HPDE6-E6E7 (cell line): ENCODE data around the gene MAP1B.
A peak's percentile ranks its signal among the peaks of the same experiment; 100 is the strongest.

Experiments
- DNase-seq: peaks from one replicate; pipeline ENCODE4 v3.0.0; 2011; ENCODE audit warnings: missing footprints; ENCODE audit errors: extremely low spot score

MAP1B gene

GRCh38 chr5:72224946-72225463 is 117.7 kb downstream of the MAP1B start:
- no peak for DNase-seq

- DNase-seq: no peak
Observed at GRCh38 chr5:72225741-72226140, 118.5 kb downstream of the MAP1B start.

DNA sequence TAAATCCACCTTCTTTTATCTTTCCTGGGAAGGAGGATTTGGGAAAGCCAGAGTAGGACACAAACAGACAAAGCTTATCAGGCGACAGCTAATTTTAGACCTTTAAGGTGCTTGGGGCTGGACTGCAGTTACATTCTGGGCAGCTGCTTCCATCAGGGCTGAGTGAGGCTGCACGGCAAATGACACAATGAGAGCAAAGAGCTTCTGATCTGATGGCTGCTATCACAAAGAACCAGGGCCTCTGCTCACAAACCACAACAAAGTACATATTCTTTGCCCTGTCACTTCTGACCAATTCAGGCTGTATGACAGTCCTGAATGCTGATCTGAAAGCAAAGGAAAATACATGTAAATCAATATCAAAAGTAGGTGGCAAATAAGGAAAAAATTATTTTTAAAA is 119.7 kb downstream of the MAP1B start:
- DNase-seq: no peak

DNA sequence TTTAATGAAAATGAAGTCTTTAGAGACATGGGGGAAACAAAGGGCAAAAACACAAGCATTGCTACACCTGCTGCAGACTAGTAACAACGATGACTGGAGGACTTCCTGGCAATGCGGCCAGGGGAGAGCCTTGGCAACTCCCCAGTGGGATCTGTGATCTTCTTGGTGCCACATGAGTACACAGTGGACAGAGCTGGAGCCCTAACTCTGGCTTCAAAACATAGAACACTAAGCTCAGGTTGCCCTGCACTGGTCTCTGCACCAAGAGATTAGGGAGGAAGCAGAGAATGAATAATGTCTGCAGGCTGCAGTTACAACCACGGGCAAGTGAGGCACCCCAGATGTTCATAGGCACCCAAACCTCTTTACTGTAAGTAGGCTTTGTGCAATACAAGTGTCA is 121.7 kb downstream of the MAP1B start:
- no peak for DNase-seq

GRCh38 chr5:72231991-72232703 is 124.9 kb downstream of the MAP1B start:
- DNase-seq: no peak

DNA sequence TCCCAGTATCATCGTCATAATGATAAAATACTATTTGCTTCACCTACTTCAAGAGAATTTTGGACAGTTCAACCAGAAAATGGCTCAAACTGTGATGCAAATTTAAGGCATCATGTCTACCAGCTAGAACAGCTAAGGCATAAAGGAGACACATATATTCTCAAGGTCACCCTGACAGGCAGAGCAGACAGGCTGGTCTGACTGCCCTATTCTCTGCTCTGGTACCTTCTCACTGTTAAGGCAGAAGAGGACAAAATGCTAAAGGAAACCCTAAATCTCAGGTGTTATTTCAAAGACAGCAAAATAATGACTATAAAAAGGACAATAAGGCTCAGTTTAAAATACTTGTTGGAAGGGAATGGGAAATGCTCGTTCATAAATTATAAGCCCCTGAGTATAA is 125.6 kb downstream of the MAP1B start:
- no peak for DNase-seq

GRCh38 chr5:72233835-72234234 is 126.6 kb downstream of the MAP1B start:
- DNase-seq: no peak

DNA sequence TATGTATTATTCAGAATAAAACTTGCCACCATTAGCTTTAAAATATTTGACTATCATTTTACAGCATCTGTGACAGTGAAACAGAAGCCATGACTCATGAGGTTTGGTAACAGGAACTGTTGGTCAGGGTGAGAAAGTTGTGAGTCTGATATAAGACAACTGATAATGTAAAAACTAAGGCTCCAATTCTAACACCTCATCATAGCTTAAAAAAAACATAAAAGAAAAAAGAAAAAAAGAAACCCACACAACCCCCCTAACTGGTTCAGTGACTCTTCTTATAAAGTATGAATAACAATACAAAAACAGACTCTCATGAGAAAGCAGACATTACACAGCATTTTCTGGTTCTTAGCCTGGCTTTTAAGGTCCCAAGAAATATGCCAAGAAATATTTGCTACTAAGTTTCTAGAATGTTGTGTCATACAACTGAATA is 127.0 kb downstream of the MAP1B start:
- peak; percentile 65 for DNase-seq

DNA sequence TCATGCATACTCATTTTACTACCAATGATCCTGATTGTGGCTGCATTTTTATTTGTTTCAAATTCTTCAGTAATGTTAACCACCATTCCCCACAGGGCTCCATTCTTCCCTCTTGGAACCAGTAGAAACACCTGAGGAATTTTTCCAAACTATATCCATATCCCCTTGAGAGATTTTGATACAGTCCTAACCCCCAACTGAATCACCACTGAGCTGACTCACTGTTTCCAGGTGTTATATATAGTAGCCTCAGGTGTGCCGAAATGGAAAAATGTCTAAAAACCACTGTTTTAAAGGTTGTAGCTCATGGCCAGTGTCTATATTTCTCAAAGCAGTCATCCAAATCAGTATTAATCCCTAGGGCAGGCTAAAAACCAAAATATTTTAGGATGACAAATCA is 127.6 kb downstream of the MAP1B start:
- no peak for DNase-seq

DNA sequence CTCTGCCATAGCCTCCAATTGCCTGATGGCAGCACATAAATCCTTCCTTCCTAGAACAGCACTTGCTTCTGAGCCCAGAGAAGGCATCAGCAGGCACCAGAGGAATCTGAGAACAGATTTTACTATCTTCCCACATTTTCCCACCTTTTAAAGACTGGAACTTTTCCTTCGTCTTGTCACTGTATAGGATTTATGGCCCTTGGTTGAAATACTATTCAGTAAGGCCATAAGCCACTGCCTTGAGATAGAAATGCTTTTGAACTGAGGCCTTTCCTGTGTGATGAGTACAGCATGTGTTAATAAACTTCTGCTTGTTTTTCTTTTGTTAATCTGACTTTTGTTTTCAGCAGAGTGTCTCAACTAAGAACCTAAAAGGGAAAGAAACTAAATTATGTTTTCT is 128.4 kb downstream of the MAP1B start:
- DNase-seq: no peak

- DNase-seq: no peak
Observed at GRCh38 chr5:72237415-72237814, 130.1 kb downstream of the MAP1B start.

DNA sequence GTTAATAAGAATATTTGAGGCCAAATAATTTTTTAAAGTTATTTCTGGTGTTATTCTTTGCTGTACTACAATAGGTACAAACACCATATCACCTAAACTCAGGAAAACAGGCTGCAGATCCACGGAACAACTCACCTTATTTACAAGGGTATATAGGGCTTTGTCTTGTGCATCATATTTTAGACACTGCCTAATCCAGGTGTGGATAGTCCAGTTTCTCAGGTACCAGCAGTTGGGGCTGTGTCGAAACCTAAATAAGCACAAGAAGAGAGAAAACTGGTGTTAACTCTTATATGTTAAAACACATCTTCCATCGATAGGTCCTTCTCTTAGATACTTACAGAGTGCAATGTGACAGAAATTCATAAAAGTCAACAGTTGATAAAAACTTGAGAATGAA is 130.6 kb downstream of the MAP1B start:
- no peak for DNase-seq

DNA sequence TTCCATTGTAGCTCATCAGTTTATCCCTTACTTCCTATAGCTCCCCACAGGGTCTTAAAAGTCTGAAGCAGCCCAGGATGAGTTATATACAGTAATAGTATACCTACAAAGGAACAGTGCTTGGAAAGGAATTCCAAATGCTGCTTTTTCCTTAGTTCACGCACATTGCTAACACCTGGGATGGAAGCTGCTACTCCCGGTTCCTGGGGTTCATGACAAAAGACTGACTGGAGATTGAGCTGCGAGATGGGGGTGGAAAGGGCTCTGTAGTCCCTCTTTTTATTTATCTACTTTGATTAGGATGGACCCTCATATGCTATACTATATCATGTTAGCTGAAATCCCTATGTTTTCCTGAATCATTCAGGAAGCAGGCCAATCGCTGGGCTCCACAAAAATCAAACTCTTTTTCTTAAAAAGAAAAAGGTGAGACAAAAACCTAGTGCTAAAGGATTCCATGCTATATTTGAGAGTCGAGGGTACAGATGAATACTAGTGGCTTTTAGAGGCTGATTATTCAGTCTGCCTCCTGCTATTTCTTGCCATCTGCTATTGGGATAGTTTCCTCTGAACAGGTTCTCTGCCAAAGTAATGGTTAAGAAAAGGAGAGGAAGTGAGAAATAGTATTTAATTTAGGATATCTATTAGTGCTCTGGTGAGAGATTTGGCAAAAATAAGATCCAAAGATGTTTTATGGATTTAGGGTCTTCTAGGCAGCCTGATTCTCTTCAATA is 131.6 kb downstream of the MAP1B start:
- no peak for DNase-seq

- no peak for DNase-seq
Observed at GRCh38 chr5:72241346-72242003, 134.2 kb downstream of the MAP1B start.

DNA sequence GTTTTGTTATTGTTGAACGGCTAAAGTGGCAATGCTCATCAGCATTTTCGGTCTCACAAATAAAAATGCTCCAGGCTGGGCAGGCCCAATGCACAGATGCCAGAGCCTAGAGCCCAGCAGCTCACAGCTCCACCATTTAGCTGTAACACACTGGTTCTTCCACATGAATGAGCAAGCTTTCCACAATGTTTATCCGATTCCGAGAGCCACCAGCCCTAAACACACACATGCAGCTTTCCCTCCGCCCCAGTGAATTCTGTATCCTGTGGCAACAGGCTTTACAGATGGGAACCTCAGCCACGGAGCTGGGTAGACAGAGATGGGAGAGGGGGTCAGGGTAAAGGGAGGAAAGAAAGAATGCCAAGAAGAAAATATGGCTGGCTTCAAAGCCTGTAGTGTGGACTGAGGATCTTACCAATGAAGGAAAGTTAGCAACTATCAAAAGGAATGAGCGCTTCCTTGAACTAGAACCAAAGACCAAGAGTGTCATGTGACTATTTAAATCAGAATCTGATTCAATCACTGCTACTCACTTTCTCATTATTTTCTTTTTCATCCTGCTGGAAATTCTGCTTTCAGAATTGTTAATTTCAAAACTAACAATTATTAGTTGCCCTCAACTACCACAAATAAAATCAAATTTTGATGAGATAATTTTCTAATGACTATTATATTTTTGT is 135.7 kb downstream of the MAP1B start:
- no peak for DNase-seq

- no peak for DNase-seq
Observed at GRCh38 chr5:72243706-72244105, 136.4 kb downstream of the MAP1B start.

GRCh38 chr5:72244862-72245371 is 137.6 kb downstream of the MAP1B start:
- DNase-seq: peak; percentile 17

- DNase-seq: no peak
Observed at GRCh38 chr5:72245546-72245945, 138.3 kb downstream of the MAP1B start.

GRCh38 chr5:72245951-72246532 is 138.8 kb downstream of the MAP1B start:
- no peak for DNase-seq

- no peak for DNase-seq
Observed at GRCh38 chr5:72246954-72247442, 139.7 kb downstream of the MAP1B start.

DNA sequence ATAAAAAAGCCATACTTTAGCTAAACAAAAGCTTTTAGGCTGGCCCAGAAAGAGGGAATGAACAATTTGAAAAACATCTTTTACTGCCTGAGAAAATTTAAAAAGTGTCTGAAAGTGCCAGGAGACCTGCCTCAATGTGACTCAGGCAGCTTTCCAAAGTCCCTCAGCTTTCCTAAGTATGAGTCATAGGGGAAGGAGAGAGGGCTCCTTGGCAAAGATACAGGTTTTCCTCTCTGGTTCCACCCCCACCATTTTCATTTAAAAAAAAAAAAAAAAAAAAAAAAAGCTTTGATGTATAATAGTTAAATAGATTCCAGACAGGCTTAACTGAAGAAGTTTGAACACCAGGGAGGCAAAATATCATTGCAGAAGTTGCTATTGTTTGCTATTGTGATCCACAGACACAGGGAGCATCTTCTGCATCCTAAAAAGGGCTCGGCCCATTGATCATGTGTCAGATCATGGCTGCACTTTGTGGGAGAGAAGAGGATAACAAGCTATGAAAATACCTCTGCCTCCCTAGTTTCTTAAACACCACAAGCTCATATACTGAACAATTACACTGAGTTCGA is 141.2 kb downstream of the MAP1B start:
- DNase-seq: peak; percentile 14
